IMR-90 (cell line): Measurements from ENCODE around the gene CMSS1. TPM values are rescaled to one million over a fixed set of nuclear protein-coding genes. Genes with fewer than 3 reads are reported as not detected.

Experiments used
- ATAC-seq: fragments of 200-7000 bp; cut with Tn5 transposase; 2 replicates; pipeline ENCODE4 v1.9.1; 2020; ENCODE audit warnings: low read depth, mild to moderate bottlenecking, moderate library complexity
- BruUV-seq: library from RNA; stranded (reverse); fragments of 400-500 nt; replicated peaks from 2 replicates; lab custom pipeline; 2021; lab: Mats Ljungman, UMichigan
- CTCF ChIA-PET: fragments of 300-600 bp; formaldehyde crosslinking; extraction: SDS; loops from one replicate; lab custom pipeline; 2021; ENCODE audit warnings: antibody characterized with exemption; lab: Yijun Ruan, JAX
- POLR2A ChIA-PET: fragments of 300-600 bp; sonication (Branson Sonifier 250); formaldehyde crosslinking; loops from one replicate; lab custom pipeline; 2022; ENCODE audit warnings: antibody characterized with exemption; ENCODE audit not compliant: unreplicated experiment; lab: Charles Lee
- DNase-seq: peaks from one replicate; pipeline ENCODE4 v3.0.0; 2013
- H2AFZ ChIP-seq: replicated peaks from 2 replicates; pipeline ENCODE3; 2013; ENCODE audit warnings: low read length, mild to moderate bottlenecking; ENCODE audit not compliant: poor library complexity
- H2AK5ac ChIP-seq: 2 replicates; pipeline ENCODE4 v1.6.1; 2013; ENCODE audit warnings: low read depth, low read length, inconsistent platforms
- H2AK9ac ChIP-seq: replicated peaks from 2 replicates; pipeline ENCODE3; 2013; ENCODE audit warnings: mild to moderate bottlenecking, low read depth, low read length, moderate library complexity; ENCODE audit not compliant: poor library complexity
- H2BK120ac ChIP-seq: 2 replicates; pipeline ENCODE4 v1.6.1; 2013; ENCODE audit warnings: low read depth, low read length, inconsistent platforms
- H2BK15ac ChIP-seq: 3 replicates; pipeline ENCODE4 v1.6.1; 2013; ENCODE audit warnings: low read depth, low read length, inconsistent platforms
- H2BK20ac ChIP-seq: 2 replicates; pipeline ENCODE4 v1.6.1; 2013; ENCODE audit warnings: low read depth, mild to moderate bottlenecking, inconsistent platforms, low read length, moderate library complexity
- H2BK5ac ChIP-seq: 2 replicates; pipeline ENCODE4 v1.6.1; 2013; ENCODE audit warnings: mild to moderate bottlenecking, low read depth, low read length, inconsistent platforms; ENCODE audit not compliant: poor library complexity, severe bottlenecking
- H3K14ac ChIP-seq: replicated peaks from 2 replicates; pipeline ENCODE4 v1.6.1; 2013; ENCODE audit warnings: low read depth, low read length, inconsistent platforms
- H3K18ac ChIP-seq: 2 replicates; pipeline ENCODE4 v1.6.1; 2013; ENCODE audit warnings: low read depth, low read length, control low read depth
- H3K23ac ChIP-seq: 2 replicates; pipeline ENCODE4 v1.6.1; 2013; ENCODE audit warnings: low read depth, low read length, inconsistent platforms
- H3K27ac ChIP-seq: 2 replicates; pipeline ENCODE4 v1.5.1; 2013; ENCODE audit warnings: mild to moderate bottlenecking, control low read depth, low read length; ENCODE audit not compliant: insufficient read depth
- H3K27me3 ChIP-seq: 2 replicates; pipeline ENCODE4 v1.6.1; 2013; ENCODE audit warnings: low read length; ENCODE audit not compliant: control insufficient read depth, insufficient read depth
- H3K36me3 ChIP-seq: 2 replicates; pipeline ENCODE4 v1.6.1; 2013; ENCODE audit warnings: low read length, mixed read lengths; ENCODE audit not compliant: control insufficient read depth, insufficient read depth
- H3K4ac ChIP-seq: 2 replicates; pipeline ENCODE4 v1.6.1; 2013; ENCODE audit warnings: low read depth, low read length, inconsistent platforms
- H3K4me1 ChIP-seq: 2 replicates; pipeline ENCODE4 v1.6.1; 2013; ENCODE audit warnings: low read length, mixed read lengths; ENCODE audit not compliant: control insufficient read depth, insufficient read depth
- H3K4me2 ChIP-seq: 2 replicates; pipeline ENCODE4 v1.6.1; 2013; ENCODE audit warnings: low read depth, mild to moderate bottlenecking, control low read depth, low read length, moderate library complexity
- H3K4me3 ChIP-seq: 2 replicates; pipeline ENCODE4 v1.5.1; 2013; ENCODE audit warnings: low read depth, mild to moderate bottlenecking, control low read depth, low read length, moderate library complexity; ENCODE audit not compliant: insufficient read depth
- H3K56ac ChIP-seq: 2 replicates; pipeline ENCODE4 v1.6.1; 2013; ENCODE audit warnings: low read length, inconsistent platforms; ENCODE audit not compliant: insufficient read depth; ENCODE audit errors: extremely low read depth
- H3K79me1 ChIP-seq, 2 experiments: 2 replicates each; pipeline ENCODE4 v1.6.1; 2013; ENCODE audit warnings: low read length in 2 of 2, inconsistent platforms in 1 of 2, low read depth in 1 of 2
- H3K9ac ChIP-seq: 2 replicates; pipeline ENCODE4 v1.6.1; 2013; ENCODE audit warnings: low read depth, low read length, control low read depth
- H3K9me1 ChIP-seq: 2 replicates; pipeline ENCODE4 v1.6.1; 2013; ENCODE audit warnings: low read length, inconsistent platforms; ENCODE audit not compliant: insufficient read depth
- H3K9me3 ChIP-seq: 2 replicates; pipeline ENCODE4 v1.6.1; 2013; ENCODE audit warnings: low read length; ENCODE audit not compliant: control insufficient read depth, insufficient read depth
- H4K20me1 ChIP-seq: 2 replicates; pipeline ENCODE4 v1.6.1; 2013; ENCODE audit warnings: low read length, inconsistent platforms; ENCODE audit not compliant: insufficient read depth
- H4K5ac ChIP-seq: 2 replicates; pipeline ENCODE4 v1.6.1; 2013; ENCODE audit warnings: mild to moderate bottlenecking, low read depth, low read length, control low read depth
- H4K8ac ChIP-seq, 2 experiments: 2 replicates each; pipeline ENCODE4 v1.6.1; 2013; ENCODE audit warnings: low read depth in 2 of 2, low read length in 2 of 2, control low read depth in 1 of 2, inconsistent platforms in 1 of 2
- H4K91ac ChIP-seq: 2 replicates; pipeline ENCODE4 v1.6.1; 2013; ENCODE audit warnings: low read depth, low read length, inconsistent platforms; ENCODE audit not compliant: insufficient read depth
- BHLHE40 ChIP-seq: fragments of 150-350 bp; IDR thresholded peaks from 2 replicates; pipeline ENCODE4 v1.6.1; 2016; ENCODE audit warnings: mild to moderate bottlenecking, low read depth, low read length
- CEBPB ChIP-seq: IDR thresholded peaks from 2 replicates; pipeline ENCODE4 v1.6.1; 2012; ENCODE audit warnings: low read depth, low read length, improper control_type of control experiment
- POLR2A ChIP-seq: IDR thresholded peaks from 2 replicates; pipeline ENCODE4 v1.6.1; 2012; ENCODE audit warnings: mild to moderate bottlenecking, low read depth, low read length
- RAD21 ChIP-seq: IDR thresholded peaks from 2 replicates; pipeline ENCODE4 v1.6.1; 2012; ENCODE audit warnings: low read length, improper control_type of control experiment
- RFX5 ChIP-seq: IDR thresholded peaks from 2 replicates; pipeline ENCODE4 v1.8.0; 2012; ENCODE audit warnings: low read depth, mild to moderate bottlenecking, low read length, moderate library complexity
- dilution Hi-C: fragments of 300-500 bp; cut with HindIII; formaldehyde crosslinking; loops from one replicate; pipeline ENCODE4 v1.14.3; 2018; ENCODE audit warnings: low sequenced_read_pairs; ENCODE audit not compliant: unreplicated experiment
- in situ Hi-C: fragments of 300-500 bp; cut with MboI; formaldehyde crosslinking; loops from 3 replicates; pipeline ENCODE4 v1.14.3; 2019; ENCODE audit warnings: low sequenced_read_pairs, inconsistent platforms, mixed read lengths
- intact Hi-C: fragments of 100-400 bp; cut with micrococcal nuclease; formaldehyde crosslinking; loops from 2 replicates; pipeline ENCODE4 v1.10.0; 2022
- polyA plus RNA-seq, 3 experiments: library from polyadenylated mRNA; depleted of rRNA; stranded (reverse); fragments of >200 nt; gene quantifications; 2 replicates each; pipeline ENCODE4 v1.2.3, GENCODE V29; 2012; ENCODE audit warnings: low replicate concordance in 1 of 3
- total RNA-seq: library from RNA; depleted of rRNA; stranded (reverse); fragments of >200 nt; gene quantifications from 2 replicates; pipeline ENCODE4 v1.2.3, GENCODE V29; 2012
- TF ChIP-seq, protein P1 (sequence below): fragments of 150-350 bp; IDR thresholded peaks from 2 replicates; pipeline ENCODE4 v1.6.1; 2016; ENCODE audit warnings: low read depth, mild to moderate bottlenecking, low read length, moderate library complexity, borderline replicate concordance

The CMSS1 gene
- total and polyA plus RNA-seq, 2 of the 4 experiments (the other 2 are of a cell fraction): 12.5 to 13.6 TPM

DNA sequence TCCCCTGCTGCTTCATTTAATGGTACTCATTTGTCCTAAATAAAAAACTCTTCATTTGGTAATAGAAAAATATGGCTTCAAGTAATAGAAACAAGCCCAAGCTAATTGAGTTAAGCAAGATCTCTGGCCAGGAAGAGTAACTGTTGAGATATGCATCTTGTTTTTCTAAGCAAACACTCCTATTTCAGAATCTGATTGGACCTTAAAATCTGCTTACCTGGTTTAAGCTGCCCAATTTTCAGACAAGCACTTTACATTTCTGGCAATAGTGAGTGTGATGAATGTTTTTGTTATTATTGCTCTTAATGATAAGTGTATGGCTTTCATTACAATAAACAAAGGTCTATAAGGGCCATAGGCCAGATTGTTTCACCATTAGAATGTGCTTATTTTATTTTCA lies 86.2 kb downstream of the CMSS1 start:
- no TSS peak for BruUV-seq
- no peaks in the 10 kb centered on the region for H4K20me1 ChIP-seq
- H2BK15ac ChIP-seq: no peak overlapping the region
- dilution Hi-C loops (no loop called here), in situ Hi-C loops (no loop called here), intact Hi-C loops (loop anchor here (5.0 kb wide), 1 partner anchor 48 kb away; no protein-coding TSS in a partner anchor)
- no peak overlapping the region for H3K4me2 ChIP-seq
- H3K36me3 ChIP-seq: no peaks in the 10 kb centered on the region
- peaks cover 11 to 14% of the 10 kb centered on the region in 2 experiments for H3K79me1 ChIP-seq
- no peak overlapping the region for H2AFZ ChIP-seq
- peak overlapping the region; percentile 5; the same call in 1 of the 2 replicates for H2BK120ac ChIP-seq
- no peaks in the 10 kb centered on the region for H3K27me3 ChIP-seq
- no peak overlapping the region for H3K23ac ChIP-seq
- H3K14ac ChIP-seq: no peak overlapping the region
- no peak overlapping the region for H2AK9ac ChIP-seq
- H4K5ac ChIP-seq: no peak overlapping the region
- no peak overlapping the region for H3K27ac ChIP-seq
- no peak overlapping the region for H3K9ac ChIP-seq
- no peak for ATAC-seq
- no peak overlapping the region for H3K56ac ChIP-seq
- H3K18ac ChIP-seq: peak overlapping the region; percentile 9; the same call in 1 of the 2 replicates
- H3K4me1 ChIP-seq: peaks cover 8% of the 10 kb centered on the region
- CTCF ChIA-PET: interaction anchor here (0.7 kb wide), 1 partner anchor 352 kb away, joined by 4 read pairs; no protein-coding TSS in a partner anchor
- no peak overlapping the region for H4K8ac ChIP-seq
- DNase-seq: peak; percentile 5
- H3K9me3 ChIP-seq: no peaks in the 10 kb centered on the region
- no peak for TF ChIP-seq RAD21
- no peak for TF ChIP-seq POLR2A
- TF ChIP-seq, protein P1, sequence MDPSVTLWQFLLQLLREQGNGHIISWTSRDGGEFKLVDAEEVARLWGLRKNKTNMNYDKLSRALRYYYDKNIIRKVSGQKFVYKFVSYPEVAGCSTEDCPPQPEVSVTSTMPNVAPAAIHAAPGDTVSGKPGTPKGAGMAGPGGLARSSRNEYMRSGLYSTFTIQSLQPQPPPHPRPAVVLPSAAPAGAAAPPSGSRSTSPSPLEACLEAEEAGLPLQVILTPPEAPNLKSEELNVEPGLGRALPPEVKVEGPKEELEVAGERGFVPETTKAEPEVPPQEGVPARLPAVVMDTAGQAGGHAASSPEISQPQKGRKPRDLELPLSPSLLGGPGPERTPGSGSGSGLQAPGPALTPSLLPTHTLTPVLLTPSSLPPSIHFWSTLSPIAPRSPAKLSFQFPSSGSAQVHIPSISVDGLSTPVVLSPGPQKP: no peak
- TF ChIP-seq RFX5: no peak
- no peak for TF ChIP-seq CEBPB
- no peak for TF ChIP-seq BHLHE40
- H2BK20ac ChIP-seq: 0 out of 2 replicates have a peak overlapping the region, but pooled peaks have one; percentile 38
- peaks cover 4% of the 10 kb centered on the region; the same call in 1 of the 2 replicates for H3K9me1 ChIP-seq
- no peak overlapping the region for H3K4ac ChIP-seq
- H2AK5ac ChIP-seq: no peak overlapping the region
- no peak overlapping the region for H4K91ac ChIP-seq
- no peak overlapping the region for H3K4me3 ChIP-seq
- POLR2A ChIA-PET: no interaction called here
- H2BK5ac ChIP-seq: no peak overlapping the region
